ENCODE data around the gene CECR2. TPM values are rescaled to one million over a fixed set of nuclear protein-coding genes. Genes with fewer than 3 reads are reported as not detected.

The CECR2 gene
- total and polyA plus RNA-seq, 2 experiments from 2014 or later: 0.10 TPM; not detected in 1

GRCh38 chr22:17484608-17485007, 115.3 kb downstream of the CECR2 start:
- in situ Hi-C loops (cut with MboI): no loop called here
- Histone ChIP-seq H4K20me1 (ENCODE audit: insufficient read depth) (no peaks in the 10 kb centered on the region), H3K27me3 (replicated peaks; ENCODE audit: insufficient read depth) (peaks cover 6% of the 10 kb centered on the region), H3F3A (ENCODE audit: insufficient read depth) (no peaks in the 10 kb centered on the region), H3K9ac (no peak overlapping the region), H3K4me2 (ENCODE audit: unreplicated experiment) (no peak overlapping the region), H3K27ac (no peak overlapping the region), H3K79me2 (ENCODE audit: insufficient read depth) (no peaks in the 10 kb centered on the region), H2AFZ (no peak overlapping the region), H3K4me3 (no peak overlapping the region), H3K9me3 (ENCODE audit: low read depth) (no peaks in the 10 kb centered on the region), H3K36me3 (ENCODE audit: low read depth) (no peaks in the 10 kb centered on the region), H3K4me1 (ENCODE audit: insufficient read depth) (no peaks in the 10 kb centered on the region), H3K9me2 (ENCODE audit: insufficient read depth) (no peaks in the 10 kb centered on the region)
- WGBS, 2 experiments (ENCODE audit: low coverage in 1 of 2, low lambda C conversion rate in 2 of 2, missing lambda C conversion rate in 2 of 2): 54 to 55% methylated on average over 12 of the region's 12 CpGs
- DNase-seq: no peak
- no peak for TF ChIP-seq EZH2 (IDR thresholded peaks at IDR 0.05; ENCODE audit: insufficient read depth, poor library complexity, severe bottlenecking)
- TF ChIP-seq EZH2phosphoT487 (IDR thresholded peaks at IDR 0.05; ENCODE audit: insufficient read depth, low read depth): no peak

GRCh38 chr22:17486313-17486712, 117.1 kb downstream of the CECR2 start:
- TF ChIP-seq EZH2 (IDR thresholded peaks at IDR 0.05; ENCODE audit: insufficient read depth, poor library complexity, severe bottlenecking) (no peak), EZH2phosphoT487 (IDR thresholded peaks at IDR 0.05; ENCODE audit: insufficient read depth, low read depth) (no peak)
- Histone ChIP-seq H2AFZ (no peak overlapping the region), H3K27ac (no peak overlapping the region), H3K27me3 (replicated peaks; ENCODE audit: insufficient read depth) (peaks cover 6% of the 10 kb centered on the region), H3K4me2 (ENCODE audit: unreplicated experiment) (no peak overlapping the region), H3K9ac (no peak overlapping the region), H3F3A (ENCODE audit: insufficient read depth) (no peaks in the 10 kb centered on the region), H3K9me3 (ENCODE audit: low read depth) (no peaks in the 10 kb centered on the region), H3K79me2 (ENCODE audit: insufficient read depth) (no peaks in the 10 kb centered on the region), H3K4me1 (ENCODE audit: insufficient read depth) (no peaks in the 10 kb centered on the region), H3K4me3 (no peak overlapping the region), H4K20me1 (ENCODE audit: insufficient read depth) (no peaks in the 10 kb centered on the region), H3K36me3 (ENCODE audit: low read depth) (no peaks in the 10 kb centered on the region), H3K9me2 (ENCODE audit: insufficient read depth) (no peaks in the 10 kb centered on the region)
- WGBS, 2 experiments (ENCODE audit: low coverage in 1 of 2, low lambda C conversion rate in 2 of 2, missing lambda C conversion rate in 2 of 2): 38 to 39% methylated on average over 10 of the region's 10 CpGs
- DNase-seq: no peak
- in situ Hi-C loops (cut with MboI): no loop called here

GRCh38 chr22:17486719-17487118, 117.5 kb downstream of the CECR2 start:
- Histone ChIP-seq H3K4me1 (ENCODE audit: insufficient read depth) (no peaks in the 10 kb centered on the region), H3K36me3 (ENCODE audit: low read depth) (no peaks in the 10 kb centered on the region), H3K4me3 (no peak overlapping the region), H3K9ac (no peak overlapping the region), H3K9me2 (ENCODE audit: insufficient read depth) (no peaks in the 10 kb centered on the region), H3K4me2 (ENCODE audit: unreplicated experiment) (no peak overlapping the region), H3F3A (ENCODE audit: insufficient read depth) (no peaks in the 10 kb centered on the region), H2AFZ (no peak overlapping the region), H3K9me3 (ENCODE audit: low read depth) (no peaks in the 10 kb centered on the region), H3K79me2 (ENCODE audit: insufficient read depth) (no peaks in the 10 kb centered on the region), H3K27ac (no peak overlapping the region), H3K27me3 (replicated peaks; ENCODE audit: insufficient read depth) (peaks cover 6% of the 10 kb centered on the region), H4K20me1 (ENCODE audit: insufficient read depth) (no peaks in the 10 kb centered on the region)
- WGBS, 2 experiments (ENCODE audit: low coverage in 1 of 2, low lambda C conversion rate in 2 of 2, missing lambda C conversion rate in 2 of 2): 68 to 75% methylated on average over 10 of the region's 10 CpGs
- no peak for DNase-seq
- no peak for TF ChIP-seq EZH2phosphoT487 (IDR thresholded peaks at IDR 0.05; ENCODE audit: insufficient read depth, low read depth)
- in situ Hi-C loops (cut with MboI): no loop called here

GRCh38 chr22:17489101-17489500, 119.8 kb downstream of the CECR2 start:
- Histone ChIP-seq H3K9ac (no peak overlapping the region), H4K20me1 (ENCODE audit: insufficient read depth) (no peaks in the 10 kb centered on the region), H3K9me3 (ENCODE audit: low read depth) (no peaks in the 10 kb centered on the region), H3F3A (ENCODE audit: insufficient read depth) (no peaks in the 10 kb centered on the region), H3K4me1 (ENCODE audit: insufficient read depth) (no peaks in the 10 kb centered on the region), H3K4me3 (no peak overlapping the region), H3K27me3 (replicated peaks; ENCODE audit: insufficient read depth) (peaks cover 14% of the 10 kb centered on the region), H3K9me2 (ENCODE audit: insufficient read depth) (no peaks in the 10 kb centered on the region), H3K4me2 (ENCODE audit: unreplicated experiment) (no peak overlapping the region), H3K36me3 (ENCODE audit: low read depth) (no peaks in the 10 kb centered on the region), H3K79me2 (ENCODE audit: insufficient read depth) (no peaks in the 10 kb centered on the region), H3K27ac (no peak overlapping the region), H2AFZ (no peak overlapping the region)
- 44 to 46% methylated on average over 6 of the region's 6 CpGs for WGBS, 2 experiments (ENCODE audit: low coverage in 1 of 2, low lambda C conversion rate in 2 of 2, missing lambda C conversion rate in 2 of 2)
- TF ChIP-seq EZH2phosphoT487 (IDR thresholded peaks at IDR 0.05; ENCODE audit: insufficient read depth, low read depth) (no peak), EZH2 (IDR thresholded peaks at IDR 0.05; ENCODE audit: insufficient read depth, poor library complexity, severe bottlenecking) (no peak)
- no peak for DNase-seq
- in situ Hi-C loops (cut with MboI): no loop called here

GRCh38 chr22:17491090-17491640, 121.9 kb downstream of the CECR2 start:
- peaks cover 9% of the 10 kb centered on the region for H3K27me3 ChIP-seq (replicated peaks; ENCODE audit: insufficient read depth)
- no peak overlapping the region for H3K4me3 ChIP-seq
- no peak overlapping the region for H3K9ac ChIP-seq

More at GRCh38 chr22:17491090-17491640, 121.9 kb downstream of the CECR2 start:
- Histone ChIP-seq H3K27ac (no peak overlapping the region), H4K20me1 (ENCODE audit: insufficient read depth) (no peaks in the 10 kb centered on the region), H3K4me2 (ENCODE audit: unreplicated experiment) (no peak overlapping the region), H3K9me3 (ENCODE audit: low read depth) (no peaks in the 10 kb centered on the region), H2AFZ (no peak overlapping the region), H3K9me2 (ENCODE audit: insufficient read depth) (no peaks in the 10 kb centered on the region), H3F3A (ENCODE audit: insufficient read depth) (no peaks in the 10 kb centered on the region), H3K36me3 (ENCODE audit: low read depth) (no peaks in the 10 kb centered on the region), H3K4me1 (ENCODE audit: insufficient read depth) (no peaks in the 10 kb centered on the region), H3K79me2 (ENCODE audit: insufficient read depth) (no peaks in the 10 kb centered on the region)
- no peak for DNase-seq
- in situ Hi-C loops (cut with MboI): no loop called here
- TF ChIP-seq EZH2phosphoT487 (IDR thresholded peaks at IDR 0.05; ENCODE audit: insufficient read depth, low read depth) (no peak), EZH2 (IDR thresholded peaks at IDR 0.05; ENCODE audit: insufficient read depth, poor library complexity, severe bottlenecking) (no peak)
- 42 to 47% methylated on average over 8 to 9 of the region's 9 CpGs for WGBS, 2 experiments (ENCODE audit: low coverage in 1 of 2, low lambda C conversion rate in 2 of 2, missing lambda C conversion rate in 2 of 2)

All from GM23248 (cell line).